AG04449 (cell line): ENCODE data around the gene KIF25.

Source experiments
- CTCF ChIA-PET: fragments of 350-600 bp; formaldehyde crosslinking; extraction: SDS; loops from one replicate; lab custom pipeline; 2021; ENCODE audit warnings: antibody characterized with exemption; lab: Yijun Ruan, JAX
- POLR2A ChIA-PET: fragments of 400-600, 350-600 bp; formaldehyde crosslinking; extraction: SDS; loops from one replicate; lab custom pipeline; 2020; ENCODE audit warnings: antibody characterized with exemption, inconsistent platforms; lab: Yijun Ruan, JAX
- DNase-seq: peaks from one replicate; pipeline ENCODE4 v3.0.0-alpha.2; 2010; ENCODE audit warnings: low read depth, low spot score
- H3K4me3 ChIP-seq: 2 replicates; pipeline ENCODE4 v1.5.1; 2011; ENCODE audit warnings: low read depth, mild to moderate bottlenecking, control low read depth, low read length
- CTCF ChIP-seq: IDR thresholded peaks from one replicate; pipeline ENCODE4 v1.5.1; 2011; ENCODE audit warnings: mild to moderate bottlenecking, moderate library complexity, low read length, control low read depth, inconsistent platforms; ENCODE audit not compliant: insufficient read depth; ENCODE audit errors: missing control alignments

KIF25 gene

GRCh38 chr6:167988945-167989841, 8.3 kb upstream of the KIF25 start:
- no peak for DNase-seq
- POLR2A ChIA-PET, result no interaction called here
- no peak for TF ChIP-seq CTCF
- CTCF ChIA-PET, result no interaction called here
- H3K4me3 ChIP-seq, result no peak overlapping the region

GRCh38 chr6:167990016-167990945, 7.2 kb upstream of the KIF25 start:
- no peak for TF ChIP-seq CTCF
- CTCF ChIA-PET, result no interaction called here
- POLR2A ChIA-PET, result no interaction called here
- no peak overlapping the region for H3K4me3 ChIP-seq
- no peak for DNase-seq

- TF ChIP-seq CTCF, result no peak
- ChIA-PET CTCF (no interaction called here), POLR2A (no interaction called here)
- DNase-seq, result no peak
- no peak overlapping the region for H3K4me3 ChIP-seq
These were observed 4.3 kb upstream of the KIF25 start for GRCh38 chr6:167993169-167993568.

GRCh38 chr6:167993831-167994230, 3.6 kb upstream of the KIF25 start:
- no peak for DNase-seq
- H3K4me3 ChIP-seq, result no peak overlapping the region
- TF ChIP-seq CTCF, result no peak
- ChIA-PET POLR2A (no interaction called here), CTCF (no interaction called here)

- H3K4me3 ChIP-seq, result no peak overlapping the region
- TF ChIP-seq CTCF, result no peak
- ChIA-PET CTCF (no interaction called here), POLR2A (no interaction called here)
- DNase-seq, result no peak
These were observed 2.2 kb upstream of the KIF25 start for GRCh38 chr6:167995302-167995701.

GRCh38 chr6:167995731-167996151, 1.7 kb upstream of the KIF25 start:
- no peak for DNase-seq
- CTCF ChIA-PET, result no interaction called here
- POLR2A ChIA-PET, result no interaction called here
- H3K4me3 ChIP-seq, result no peak overlapping the region
- no peak for TF ChIP-seq CTCF
